ENCODE data around the gene EGFL7. TPM values are rescaled to one million over a fixed set of nuclear protein-coding genes. Genes with fewer than 3 reads are reported as not detected.

EGFL7 gene
- total RNA-seq, 3 donors from 2014 or later, result 15.9 to 43.4 (median 18.9) TPM

GRCh38 chr9:136683173-136683745, 20.5 kb downstream of the EGFL7 start:
- intact Hi-C loops (cut with DNase I, micrococcal nuclease), result no loop called here
- DNase-seq (peak in 1 of 3 donors; percentile 28), ATAC-seq (no peak)
- no peak overlapping the region for H3K4me3 ChIP-seq
- H3K9me3 ChIP-seq, result no peaks in the 10 kb centered on the region
- no peak for TF ChIP-seq CTCF (IDR thresholded peaks at IDR 0.05)
- H3K36me3 ChIP-seq (ENCODE audit: low read depth), result no peaks in the 10 kb centered on the region
- H3K4me1 ChIP-seq (ENCODE audit: low read depth), result peaks cover 20% of the 10 kb centered on the region

- ATAC-seq, result no peak
- Histone ChIP-seq H3K36me3 (ENCODE audit: low read depth) (no peaks in the 10 kb centered on the region), H3K9me3 (no peaks in the 10 kb centered on the region), H3K4me3 (no peak overlapping the region), H3K4me1 (ENCODE audit: low read depth) (peaks cover 23% of the 10 kb centered on the region)
- intact Hi-C loops (cut with DNase I, micrococcal nuclease), result no loop called here
- DNase-seq, result peak in 1 of 3 donors; percentile 33
- TF ChIP-seq CTCF (IDR thresholded peaks at IDR 0.05), result no peak
These were observed 21.0 kb downstream of the EGFL7 start for GRCh38 chr9:136683755-136684154.

GRCh38 chr9:136684339-136684738, 21.6 kb downstream of the EGFL7 start:
- H3K9me3 ChIP-seq, result no peaks in the 10 kb centered on the region
- no peak for TF ChIP-seq CTCF (IDR thresholded peaks at IDR 0.05)
- intact Hi-C loops (cut with DNase I, micrococcal nuclease), result no loop called here
- peaks cover 28% of the 10 kb centered on the region for H3K4me1 ChIP-seq (ENCODE audit: low read depth)
- ATAC-seq, result no peak
- no peaks in the 10 kb centered on the region for H3K36me3 ChIP-seq (ENCODE audit: low read depth)
- H3K4me3 ChIP-seq, result no peak overlapping the region
- peak in 1 of 3 donors; percentile 27 for DNase-seq

- Histone ChIP-seq H3K4me1 (ENCODE audit: low read depth) (peaks cover 28% of the 10 kb centered on the region), H3K36me3 (ENCODE audit: low read depth) (no peaks in the 10 kb centered on the region), H3K9me3 (no peaks in the 10 kb centered on the region), H3K4me3 (no peak overlapping the region)
- intact Hi-C loops (cut with DNase I, micrococcal nuclease), result no loop called here
- TF ChIP-seq CTCF (IDR thresholded peaks at IDR 0.05), result no peak
- peak in 1 of 3 donors; percentile 29 for DNase-seq
- ATAC-seq, result no peak
These were observed 22.1 kb downstream of the EGFL7 start for GRCh38 chr9:136684799-136685198.

- DNase-seq (peak in 1 of 3 donors; percentile 25), ATAC-seq (no peak)
- intact Hi-C loops (cut with DNase I, micrococcal nuclease), result no loop called here
- Histone ChIP-seq H3K4me3 (no peak overlapping the region), H3K36me3 (ENCODE audit: low read depth) (no peaks in the 10 kb centered on the region), H3K4me1 (ENCODE audit: low read depth) (peaks cover 28% of the 10 kb centered on the region), H3K9me3 (no peaks in the 10 kb centered on the region)
- TF ChIP-seq CTCF (IDR thresholded peaks at IDR 0.05), result no peak
These were observed 22.5 kb downstream of the EGFL7 start for GRCh38 chr9:136685216-136685615.

Data from mucosa of descending colon (tissue), 3 donors.